Uterus (tissue), 2 donors: ENCODE results near the gene PSPN.
"Not testable (repeated sequence)": the region's sequence is repeated elsewhere in the genome, so short reads cannot be mapped to it uniquely, and the experiment has no call there.

Experiments
- POLR2A ChIP-seq, 2 donors: fragments of 450-650 bp; IDR thresholded peaks; one replicate each; pipeline ENCODE4 v1.6.1; 2016; ENCODE audit warnings: antibody characterized with exemption in 2 of 2, mild to moderate bottlenecking in 1 of 2, moderate library complexity in 1 of 2
- TF ChIP-seq, protein P1 (sequence below), 4 experiments: fragments of 200-600 bp in 2 of 4; fragments of 450-650 bp in 2 of 4; sonication (generic) in 2 of 4; IDR thresholded peaks; one replicate each; pipeline ENCODE4 v1.5.1; 2016 to 2019; ENCODE audit warnings: antibody characterized with exemption in 4 of 4, mild to moderate bottlenecking in 2 of 4, moderate library complexity in 1 of 4

DNA sequence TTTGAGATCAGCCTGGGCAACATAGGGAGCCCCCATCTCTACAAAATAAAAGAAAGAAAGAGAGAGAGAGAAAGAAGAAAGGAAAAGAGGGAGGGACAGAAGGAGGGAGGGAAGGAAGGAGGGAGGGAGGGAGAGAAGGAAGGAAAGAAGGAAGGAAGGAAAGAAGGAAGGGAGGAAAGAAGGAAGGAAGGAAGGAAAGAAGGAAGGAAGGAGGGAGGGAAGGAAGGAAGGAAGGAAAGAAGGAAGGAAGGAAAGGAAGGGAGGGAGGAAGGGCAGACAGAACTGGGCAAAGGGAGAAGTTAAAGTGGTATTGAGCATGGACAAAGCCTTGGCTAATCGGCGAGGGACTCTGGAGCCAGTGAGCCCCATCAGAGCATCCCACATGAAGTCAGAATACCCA, 26.5 kb downstream of the PSPN start:
- TF ChIP-seq POLR2A (IDR thresholded peaks at IDR 0.05), result not testable (repeated sequence)
- TF ChIP-seq, protein P1, sequence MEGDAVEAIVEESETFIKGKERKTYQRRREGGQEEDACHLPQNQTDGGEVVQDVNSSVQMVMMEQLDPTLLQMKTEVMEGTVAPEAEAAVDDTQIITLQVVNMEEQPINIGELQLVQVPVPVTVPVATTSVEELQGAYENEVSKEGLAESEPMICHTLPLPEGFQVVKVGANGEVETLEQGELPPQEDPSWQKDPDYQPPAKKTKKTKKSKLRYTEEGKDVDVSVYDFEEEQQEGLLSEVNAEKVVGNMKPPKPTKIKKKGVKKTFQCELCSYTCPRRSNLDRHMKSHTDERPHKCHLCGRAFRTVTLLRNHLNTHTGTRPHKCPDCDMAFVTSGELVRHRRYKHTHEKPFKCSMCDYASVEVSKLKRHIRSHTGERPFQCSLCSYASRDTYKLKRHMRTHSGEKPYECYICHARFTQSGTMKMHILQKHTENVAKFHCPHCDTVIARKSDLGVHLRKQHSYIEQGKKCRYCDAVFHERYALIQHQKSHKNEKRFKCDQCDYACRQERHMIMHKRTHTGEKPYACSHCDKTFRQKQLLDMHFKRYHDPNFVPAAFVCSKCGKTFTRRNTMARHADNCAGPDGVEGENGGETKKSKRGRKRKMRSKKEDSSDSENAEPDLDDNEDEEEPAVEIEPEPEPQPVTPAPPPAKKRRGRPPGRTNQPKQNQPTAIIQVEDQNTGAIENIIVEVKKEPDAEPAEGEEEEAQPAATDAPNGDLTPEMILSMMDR (IDR thresholded peaks at IDR 0.05), result not testable (repeated sequence)
